Testis (tissue), 3 donors: Measurements from ENCODE around the gene IMMP2L. TPM values are rescaled to one million over a fixed set of nuclear protein-coding genes. Genes with fewer than 3 reads are reported as not detected.

Experiments
- DNase-seq: peaks from one replicate; pipeline ENCODE4 v3.0.0-alpha.2; 2019
- H3K27ac ChIP-seq, 2 donors: fragments of 200-600 bp; sonication (generic); one replicate each; pipeline ENCODE4 v1.5.1; 2019
- H3K27me3 ChIP-seq: fragments of 200-600 bp; sonication (generic); one replicate; pipeline ENCODE4 v1.5.1; 2019
- H3K36me3 ChIP-seq: fragments of 200-600 bp; sonication (generic); one replicate; pipeline ENCODE4 v1.5.1; 2017; ENCODE audit warnings: low read depth; ENCODE audit errors: missing control alignments
- H3K4me1 ChIP-seq: fragments of 200-600 bp; sonication (generic); one replicate; pipeline ENCODE4 v1.5.1; 2019
- H3K4me3 ChIP-seq, 2 donors: fragments of 200-600 bp; sonication (generic); one replicate each; pipeline ENCODE4 v1.5.1; 2017 to 2019
- H3K9me3 ChIP-seq: fragments of 200-600 bp; sonication (generic); one replicate; pipeline ENCODE4 v1.5.1; 2017
- CTCF ChIP-seq, 3 experiments: fragments of 450-650 bp in 2 of 3; fragments of 200-600 bp in 1 of 3; sonication (generic) in 1 of 3; IDR thresholded peaks; one replicate each; pipeline ENCODE4 v1.5.1; 2016 to 2019; ENCODE audit warnings: antibody characterized with exemption in 3 of 3, mild to moderate bottlenecking in 2 of 3, moderate library complexity in 1 of 3
- POLR2A ChIP-seq: fragments of 450-650 bp; IDR thresholded peaks from one replicate; pipeline ENCODE4 v1.6.1; 2017; ENCODE audit warnings: antibody characterized with exemption, mild to moderate bottlenecking, moderate library complexity
- WGBS, 2 donors: methylation state at CpG; one replicate each; pipeline ENCODE4 v1.1.5; 2018; 5-methylcytosine and 5-hydroxymethylcytosine counted together
- intact Hi-C: fragments of 100-400 bp; cut with DNase I; formaldehyde crosslinking; loops from one replicate; pipeline ENCODE4 v1.15.1; 2023; ENCODE audit warnings: low total_unique reads
- polyA plus RNA-seq: library from polyadenylated mRNA; stranded (reverse); fragments of 350-450 nt; fragmentation: Illumina TruSeq; extraction: RNeasy Lipid Tissue Mini Kit (QIAGEN cat#74804); gene quantifications from one replicate; pipeline ENCODE4 v1.2.3, GENCODE V29; 2014; ENCODE audit warnings: low read depth, low replicate concordance; ENCODE audit not compliant: insufficient read depth
- total RNA-seq, 2 donors: library from RNA; depleted of rRNA; stranded (reverse); fragments of >200 nt; gene quantifications; one replicate each; pipeline ENCODE4 v1.2.3, GENCODE V29; 2016

IMMP2L gene
- total and polyA plus RNA-seq, 3 donors from 2014 or later, result 10.7 to 12.4 (median 11.2) TPM

DNA sequence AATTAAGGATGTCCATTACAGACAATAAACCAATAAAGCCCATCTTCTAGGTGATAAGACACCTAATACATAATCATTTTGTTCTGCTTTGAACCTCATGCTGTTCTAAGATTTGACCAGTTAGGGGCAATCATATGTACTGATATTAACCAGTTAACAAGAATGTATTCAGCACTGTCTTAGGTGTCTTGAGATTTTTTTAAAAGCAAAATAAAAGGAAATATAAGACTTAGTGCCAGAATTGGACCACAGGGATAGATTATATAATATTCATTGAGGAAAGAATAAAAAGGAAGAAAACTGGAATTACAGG lies 32.0 kb downstream of the IMMP2L start:
- H3K4me1 ChIP-seq, result no peaks in the 10 kb centered on the region

DNA sequence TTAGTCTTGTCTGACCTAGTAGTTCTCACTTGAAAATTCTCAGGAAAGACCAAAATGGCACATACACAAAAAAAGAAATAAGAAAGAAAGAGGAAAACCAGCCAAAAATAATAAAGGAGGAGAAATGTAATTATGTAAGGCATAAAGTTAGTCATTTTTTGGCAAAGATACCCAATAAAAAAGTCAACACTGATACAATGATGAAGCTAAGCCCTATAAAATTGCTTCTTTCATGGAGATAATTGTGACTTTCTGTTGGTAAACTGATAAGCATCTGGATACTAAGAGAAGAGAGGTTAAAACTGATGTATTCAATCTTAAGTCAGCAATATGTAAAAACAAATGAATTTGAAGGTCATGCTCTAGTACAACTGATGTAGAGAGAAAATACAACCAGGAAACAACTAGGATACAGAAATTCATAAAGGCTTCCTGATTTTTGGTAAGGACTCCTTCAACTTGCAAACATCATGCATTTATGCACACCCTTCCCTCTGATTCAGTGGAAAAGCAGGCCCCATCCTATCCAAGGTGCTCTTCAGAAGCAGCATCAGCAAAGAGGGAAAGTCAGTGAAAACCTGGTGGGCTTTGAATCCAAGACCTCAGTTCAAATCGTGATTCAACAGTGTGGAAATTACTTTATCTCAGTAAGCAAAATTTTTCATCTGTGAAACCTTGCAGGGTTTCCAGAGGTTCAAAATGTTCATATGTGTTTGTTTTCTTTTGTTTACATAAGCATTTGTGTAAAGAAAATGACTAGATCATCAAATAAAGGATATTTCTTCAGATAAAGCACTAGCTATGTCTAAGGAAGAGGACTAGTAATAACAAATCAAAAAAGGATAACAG lies 32.6 kb downstream of the IMMP2L start:
- DNase-seq, result no peak
- Histone ChIP-seq H3K27me3 (no peaks in the 10 kb centered on the region), H3K27ac (no peak overlapping the region), H3K4me1 (no peaks in the 10 kb centered on the region), H3K36me3 (no peaks in the 10 kb centered on the region), H3K4me3 (no peak overlapping the region), H3K9me3 (no peaks in the 10 kb centered on the region)
- TF ChIP-seq CTCF (IDR thresholded peaks at IDR 0.05) (no peak), POLR2A (no peak)
- intact Hi-C loops, result no loop called here
- 57 to 67% methylated on average over 1 of the region's 1 CpG for WGBS, 2 donors

More for the DNA sequence above, 32.0 kb downstream of the IMMP2L start:
- Histone ChIP-seq H3K27me3 (no peaks in the 10 kb centered on the region), H3K4me3 (no peak overlapping the region), H3K27ac (no peak overlapping the region), H3K36me3 (no peaks in the 10 kb centered on the region), H3K9me3 (no peaks in the 10 kb centered on the region)
- no peak for DNase-seq
- intact Hi-C loops, result no loop called here
- no peak for TF ChIP-seq CTCF (IDR thresholded peaks at IDR 0.05)
- no peak for TF ChIP-seq POLR2A

GRCh38 chr7:111528331-111528730 lies 34.0 kb downstream of the IMMP2L start:
- no peaks in the 10 kb centered on the region for H3K36me3 ChIP-seq
- 89 to 94% methylated on average over 1 of the region's 1 CpG for WGBS, 2 donors
- no peak for TF ChIP-seq POLR2A
- H3K9me3 ChIP-seq, result no peaks in the 10 kb centered on the region
- no peak overlapping the region for H3K4me3 ChIP-seq
- no peak overlapping the region for H3K27ac ChIP-seq
- no peak for DNase-seq
- intact Hi-C loops, result no loop called here
- H3K27me3 ChIP-seq, result no peaks in the 10 kb centered on the region
- no peaks in the 10 kb centered on the region for H3K4me1 ChIP-seq

DNA sequence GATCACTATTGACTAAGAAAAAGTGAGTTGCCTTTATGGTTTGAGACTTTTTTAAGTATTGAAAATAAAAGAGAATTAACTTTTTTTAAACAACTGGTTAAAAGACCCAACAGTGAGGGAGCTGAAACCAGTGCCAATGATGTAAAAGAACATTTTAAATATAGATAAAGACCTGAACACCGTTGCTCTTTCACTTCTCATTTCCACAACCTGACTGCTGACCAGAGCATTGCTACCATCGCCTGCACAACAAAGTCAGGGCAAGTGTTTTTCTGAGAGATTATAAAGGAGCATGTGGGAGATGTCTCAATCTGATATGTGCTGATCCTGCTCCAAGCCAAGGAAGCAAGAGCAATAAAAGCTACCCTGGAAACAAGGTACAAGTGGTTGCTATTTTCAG lies 34.7 kb downstream of the IMMP2L start:
- no peaks in the 10 kb centered on the region for H3K36me3 ChIP-seq
- H3K4me3 ChIP-seq, result no peak overlapping the region
- no peak for TF ChIP-seq CTCF (IDR thresholded peaks at IDR 0.05)
- no peak for TF ChIP-seq POLR2A
- WGBS, 2 donors, result 46 to 56% methylated on average over 2 of the region's 2 CpGs
- intact Hi-C loops, result no loop called here
- no peak for DNase-seq
- no peaks in the 10 kb centered on the region for H3K9me3 ChIP-seq
- H3K27me3 ChIP-seq, result no peaks in the 10 kb centered on the region
- H3K4me1 ChIP-seq, result no peaks in the 10 kb centered on the region
- no peak overlapping the region for H3K27ac ChIP-seq

GRCh38 chr7:111525100-111525499 lies 37.2 kb downstream of the IMMP2L start:
- intact Hi-C loops, result no loop called here
- no peaks in the 10 kb centered on the region for H3K4me1 ChIP-seq
- no peak overlapping the region for H3K27ac ChIP-seq
- no peak overlapping the region for H3K4me3 ChIP-seq
- H3K36me3 ChIP-seq, result no peaks in the 10 kb centered on the region
- TF ChIP-seq CTCF (IDR thresholded peaks at IDR 0.05) (no peak), POLR2A (no peak)
- 94 to 97% methylated on average over 1 of the region's 1 CpG for WGBS, 2 donors
- H3K9me3 ChIP-seq, result no peaks in the 10 kb centered on the region
- no peaks in the 10 kb centered on the region for H3K27me3 ChIP-seq
- no peak for DNase-seq
